ENCODE results near the gene NYAP2. TPM values are rescaled to one million over a fixed set of nuclear protein-coding genes. Genes with fewer than 3 reads are reported as not detected.

NYAP2 gene
- polyA plus RNA-seq, 6 donors from 2014 or later = not detected

DNA sequence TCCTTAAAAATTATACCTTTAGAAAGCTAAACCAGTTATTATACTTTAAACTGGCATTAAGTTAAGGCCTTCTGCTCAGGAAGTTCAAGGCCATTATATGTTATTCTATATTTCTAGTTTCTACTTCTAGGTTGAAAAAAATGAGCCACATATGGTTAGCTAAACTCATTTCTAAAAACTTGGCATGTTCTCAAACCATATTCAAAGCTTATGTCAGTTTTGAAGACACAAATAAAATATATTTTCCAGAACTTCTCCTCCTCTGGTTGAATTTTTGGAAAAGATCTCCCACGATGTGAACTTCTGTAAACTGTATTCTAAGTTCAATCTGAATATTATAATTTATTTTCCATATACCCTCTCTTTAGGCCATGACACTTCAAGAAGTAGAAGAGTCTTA lies 103.5 kb downstream of the NYAP2 start:
- no peaks in the 10 kb centered on the region for H3K36me3 Mint-ChIP-seq
- no peak overlapping the region for H3K27ac Mint-ChIP-seq
- ATAC-seq (ENCODE audit: low read depth in 2 of 2) (no peak), DNase-seq (no peak)
- H3K27me3 Mint-ChIP-seq = peaks cover 0 to 9% (median 6%) of the 10 kb centered on the region in 3 donors
- H3K4me1 Mint-ChIP-seq = no peaks in the 10 kb centered on the region
- no peaks in the 10 kb centered on the region for H3K9me3 Mint-ChIP-seq
- no peak overlapping the region for H3K4me3 Mint-ChIP-seq

DNA sequence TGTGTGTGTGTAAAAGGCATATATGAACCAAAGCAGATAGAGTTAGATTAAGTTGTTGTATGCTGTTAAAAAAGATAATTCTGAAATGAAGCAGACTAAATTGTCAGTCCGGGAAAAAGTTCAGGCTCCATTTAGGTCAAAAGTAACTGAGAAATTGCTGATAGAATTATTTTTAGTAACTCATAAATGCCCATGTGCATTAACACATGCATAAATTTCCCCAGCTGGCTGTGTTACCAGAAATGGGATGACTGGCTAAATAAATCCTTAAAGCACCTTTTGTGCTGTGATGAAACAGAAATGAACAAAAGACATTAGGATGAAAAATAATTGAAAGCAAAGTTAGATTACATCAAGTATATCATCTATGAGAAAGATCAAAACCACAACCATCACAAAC lies 111.3 kb downstream of the NYAP2 start:
- no peak overlapping the region for H3K4me3 Mint-ChIP-seq
- ATAC-seq (ENCODE audit: low read depth in 2 of 2) (no peak), DNase-seq (no peak)
- H3K9me3 Mint-ChIP-seq = peaks cover 0 to 5% (median 0%) of the 10 kb centered on the region in 7 donors
- no peaks in the 10 kb centered on the region for H3K36me3 Mint-ChIP-seq
- no peaks in the 10 kb centered on the region for H3K4me1 Mint-ChIP-seq
- H3K27ac Mint-ChIP-seq = no peak overlapping the region
- peaks cover 0 to 3% (median 1%) of the 10 kb centered on the region in 3 donors for H3K27me3 Mint-ChIP-seq

DNA sequence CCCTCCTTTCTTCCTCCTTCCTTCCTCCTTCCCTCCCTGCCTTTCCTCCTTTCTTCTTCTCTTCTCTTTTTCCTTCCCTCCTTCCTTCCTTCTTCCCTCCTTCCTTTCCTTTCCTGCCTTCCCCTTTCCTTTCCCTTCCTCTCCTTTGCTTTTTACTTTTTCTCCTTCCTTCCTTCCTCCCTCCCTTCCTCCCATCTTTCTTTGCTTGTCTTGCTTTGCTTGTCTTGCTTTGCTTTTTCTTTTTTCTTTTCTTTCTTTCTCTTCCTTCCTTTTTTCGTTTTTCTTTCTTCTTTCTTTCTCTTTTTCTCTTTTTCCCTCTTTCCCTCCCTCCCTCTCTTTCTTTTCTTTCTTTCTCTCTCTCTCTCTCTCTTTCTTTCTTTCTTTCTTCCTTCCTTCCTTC lies 113.0 kb downstream of the NYAP2 start:
- Mint-ChIP-seq H3K9me3 (peaks cover 0 to 5% (median 0%) of the 10 kb centered on the region in 7 donors), H3K27ac (no peak overlapping the region)
- ATAC-seq (ENCODE audit: low read depth in 2 of 2) = no peak

DNA sequence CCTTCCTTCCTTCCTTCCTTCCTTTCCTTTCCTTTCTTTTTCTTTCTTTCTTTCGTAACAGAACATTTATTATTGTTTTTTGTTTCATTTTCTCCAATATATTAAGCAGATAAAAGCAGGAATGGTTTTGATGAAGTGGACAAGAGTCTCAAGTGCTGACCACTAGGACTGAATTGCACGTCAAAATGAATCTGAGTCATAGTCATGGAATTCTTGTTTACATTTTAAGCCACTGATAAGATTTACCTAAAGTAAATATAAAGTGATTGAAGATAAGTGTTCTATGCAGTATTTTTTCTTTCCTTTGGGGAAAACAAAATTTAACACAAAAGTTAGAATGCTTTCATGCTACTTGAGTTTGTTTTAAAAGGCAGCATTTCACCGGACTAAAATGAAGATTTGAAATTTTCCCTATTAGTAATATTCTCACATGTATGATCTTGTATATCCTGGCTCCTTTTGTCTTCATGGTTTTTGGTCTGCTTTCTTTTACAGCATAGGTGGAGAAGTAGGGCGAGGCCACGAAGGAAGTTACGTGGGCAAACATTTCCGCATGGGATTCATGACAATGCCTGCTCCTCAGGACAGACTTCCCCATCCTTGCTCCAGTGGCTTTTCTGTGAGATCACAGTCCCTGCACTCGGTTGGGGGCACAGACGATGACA lies 113.5 kb downstream of the NYAP2 start:
- DNase-seq = no peak
- H3K9me3 Mint-ChIP-seq = peaks cover 0 to 5% (median 0%) of the 10 kb centered on the region in 7 donors

More for the DNA sequence above, 113.0 kb downstream of the NYAP2 start:
- no peak overlapping the region for H3K4me3 Mint-ChIP-seq
- H3K36me3 Mint-ChIP-seq = no peaks in the 10 kb centered on the region
- no peaks in the 10 kb centered on the region for H3K4me1 Mint-ChIP-seq
- peaks cover 0 to 3% (median 0%) of the 10 kb centered on the region in 3 donors for H3K27me3 Mint-ChIP-seq
- no peak for DNase-seq

DNA sequence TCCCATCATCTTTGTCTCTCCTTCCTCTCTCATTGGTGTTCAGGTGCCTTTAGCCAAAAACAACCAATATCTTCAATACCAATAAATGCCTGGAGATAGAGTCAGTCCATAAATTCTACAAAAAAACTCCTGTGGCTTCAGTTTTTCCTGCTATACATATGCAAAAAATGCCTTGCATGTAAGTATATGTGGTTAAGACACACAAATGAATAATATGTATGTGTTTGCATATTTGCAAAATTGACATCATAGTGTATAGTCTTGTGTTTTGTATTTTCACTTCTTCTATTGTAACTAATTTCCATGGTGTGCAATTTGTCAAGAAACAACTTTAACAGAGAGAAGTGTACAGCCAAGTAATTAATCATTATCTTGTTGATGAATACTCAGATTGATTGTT lies 115.5 kb downstream of the NYAP2 start:
- H3K4me1 Mint-ChIP-seq = no peaks in the 10 kb centered on the region
- no peak overlapping the region for H3K4me3 Mint-ChIP-seq
- H3K27me3 Mint-ChIP-seq = no peaks in the 10 kb centered on the region
- H3K27ac Mint-ChIP-seq = no peak overlapping the region
- H3K36me3 Mint-ChIP-seq = no peaks in the 10 kb centered on the region
- DNase-seq (no peak), ATAC-seq (ENCODE audit: low read depth in 2 of 2) (no peak)
- H3K9me3 Mint-ChIP-seq = peaks cover 0 to 5% (median 0%) of the 10 kb centered on the region in 7 donors

More for the DNA sequence above, 113.5 kb downstream of the NYAP2 start:
- Mint-ChIP-seq H3K4me1 (no peaks in the 10 kb centered on the region), H3K36me3 (no peaks in the 10 kb centered on the region), H3K27ac (peak overlapping the region in 1 of 6 donors; percentile 15), H3K27me3 (peaks cover 0 to 3% (median 0%) of the 10 kb centered on the region in 3 donors), H3K4me3 (no peak overlapping the region)
- ATAC-seq (ENCODE audit: low read depth in 2 of 2) = no peak

DNA sequence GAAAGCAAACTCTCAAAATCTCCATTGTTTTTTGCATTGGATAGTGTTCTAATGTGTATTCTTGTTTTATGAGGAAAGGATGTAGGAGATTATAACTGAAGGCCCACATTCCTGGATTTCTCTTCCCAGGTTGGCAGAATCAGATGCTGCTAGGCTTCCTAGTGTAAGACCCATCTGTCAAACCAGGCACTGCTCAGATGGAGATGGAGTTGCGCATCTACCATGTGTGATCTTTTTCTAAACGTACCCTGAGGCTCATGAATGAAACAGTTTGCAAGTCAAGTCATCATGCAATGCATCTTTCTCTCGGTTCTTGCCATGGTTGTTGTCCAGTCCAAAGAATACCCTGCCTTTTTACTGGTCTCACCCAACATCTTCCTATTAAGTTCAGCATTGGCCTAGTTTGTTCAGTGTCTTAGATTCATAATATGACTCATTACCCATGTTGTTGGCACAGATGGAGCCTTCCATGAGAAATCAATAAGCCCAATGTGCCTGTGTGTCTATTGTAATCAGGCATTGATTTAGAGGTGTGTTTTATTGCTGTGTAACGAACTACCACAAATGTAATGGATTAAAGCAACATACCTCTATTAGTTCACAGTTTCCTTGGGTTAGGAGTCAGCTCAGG lies 127.4 kb downstream of the NYAP2 start:
- no peak for ATAC-seq (ENCODE audit: low read depth in 2 of 2)
- DNase-seq = no peak
- H3K9me3 Mint-ChIP-seq = peaks cover 0 to 2% (median 0%) of the 10 kb centered on the region in 7 donors
- H3K27me3 Mint-ChIP-seq = peaks cover 9 to 16% (median 12%) of the 10 kb centered on the region in 3 donors
- no peaks in the 10 kb centered on the region for H3K36me3 Mint-ChIP-seq
- no peak overlapping the region for H3K27ac Mint-ChIP-seq
- no peak overlapping the region for H3K4me3 Mint-ChIP-seq
- no peaks in the 10 kb centered on the region for H3K4me1 Mint-ChIP-seq

DNA sequence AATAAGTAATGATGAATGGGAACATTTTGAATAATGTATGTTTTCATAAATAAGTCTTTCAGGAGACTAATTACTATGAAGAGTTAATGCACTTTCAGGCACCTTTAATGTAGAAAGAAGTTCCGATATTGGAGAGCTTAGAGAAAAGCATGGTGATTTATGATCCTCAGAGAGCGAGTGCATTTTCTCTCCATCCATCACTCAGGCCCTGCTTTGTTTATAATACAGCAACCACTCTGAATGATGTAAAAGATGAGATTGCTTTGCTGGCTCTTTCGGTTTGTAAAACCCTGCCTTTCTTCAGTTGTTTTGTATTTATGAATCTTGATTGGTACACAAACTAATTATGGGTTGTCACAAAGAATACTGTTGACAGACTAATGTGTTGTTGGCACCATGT lies 132.0 kb downstream of the NYAP2 start:
- DNase-seq (no peak), ATAC-seq (ENCODE audit: low read depth in 2 of 2) (no peak)
- H3K27ac Mint-ChIP-seq = no peak overlapping the region
- no peaks in the 10 kb centered on the region for H3K36me3 Mint-ChIP-seq
- H3K4me3 Mint-ChIP-seq = no peak overlapping the region
- H3K4me1 Mint-ChIP-seq = no peaks in the 10 kb centered on the region
- H3K27me3 Mint-ChIP-seq = peaks cover 6 to 9% (median 7%) of the 10 kb centered on the region in 3 donors
- peaks cover 0 to 4% (median 0%) of the 10 kb centered on the region in 7 donors for H3K9me3 Mint-ChIP-seq

DNA sequence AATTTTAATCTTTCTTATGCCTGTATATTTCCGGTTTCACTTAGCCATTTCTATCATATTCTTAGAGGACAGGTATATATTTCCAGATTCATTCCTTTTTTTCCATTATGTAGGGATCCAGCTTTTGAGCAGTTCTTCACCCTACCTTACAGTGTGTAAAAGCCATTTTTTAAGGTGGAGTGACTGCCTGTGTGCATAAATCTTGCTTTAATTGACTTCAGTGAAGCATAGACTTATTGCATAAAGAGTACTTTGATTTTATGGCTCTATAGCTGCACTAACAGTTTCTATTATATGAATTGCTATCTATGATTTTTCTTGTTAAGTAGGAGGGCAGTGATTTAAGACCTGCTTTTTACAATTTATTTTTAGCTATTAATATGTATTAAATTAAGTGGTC lies 132.6 kb downstream of the NYAP2 start:
- Mint-ChIP-seq H3K36me3 (no peaks in the 10 kb centered on the region), H3K4me1 (no peaks in the 10 kb centered on the region), H3K27me3 (peaks cover under 1 to 9% (median 7%) of the 10 kb centered on the region in 3 donors), H3K4me3 (no peak overlapping the region), H3K9me3 (peaks cover 0 to 4% (median 0%) of the 10 kb centered on the region in 7 donors), H3K27ac (no peak overlapping the region)
- no peak for DNase-seq
- ATAC-seq (ENCODE audit: low read depth in 2 of 2) = no peak

DNA sequence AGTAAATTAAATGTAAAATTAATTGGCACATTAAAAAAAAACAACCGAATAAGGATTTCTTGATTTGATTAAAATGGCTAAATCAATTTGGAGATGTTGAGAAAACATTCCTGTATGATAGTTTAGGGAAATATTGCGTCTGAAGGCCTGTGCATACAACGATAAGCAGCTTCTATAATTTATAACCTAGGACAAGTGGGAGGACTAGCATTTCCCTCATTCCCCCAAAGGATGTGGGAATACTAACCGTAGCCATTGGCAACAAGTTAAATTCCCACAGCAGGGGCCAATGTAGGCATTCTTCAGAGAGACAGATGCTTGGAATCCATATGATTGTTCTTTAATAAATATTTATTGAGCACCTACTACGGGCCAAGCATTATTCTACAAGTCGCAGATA lies 134.5 kb downstream of the NYAP2 start:
- Mint-ChIP-seq H3K4me3 (no peak overlapping the region), H3K9me3 (peaks cover 0 to 8% (median 2%) of the 10 kb centered on the region in 7 donors), H3K27me3 (peaks cover 0 to 9% (median 7%) of the 10 kb centered on the region in 3 donors), H3K4me1 (no peaks in the 10 kb centered on the region), H3K36me3 (no peaks in the 10 kb centered on the region), H3K27ac (no peak overlapping the region)
- no peak for DNase-seq
- no peak for ATAC-seq (ENCODE audit: low read depth in 2 of 2)

DNA sequence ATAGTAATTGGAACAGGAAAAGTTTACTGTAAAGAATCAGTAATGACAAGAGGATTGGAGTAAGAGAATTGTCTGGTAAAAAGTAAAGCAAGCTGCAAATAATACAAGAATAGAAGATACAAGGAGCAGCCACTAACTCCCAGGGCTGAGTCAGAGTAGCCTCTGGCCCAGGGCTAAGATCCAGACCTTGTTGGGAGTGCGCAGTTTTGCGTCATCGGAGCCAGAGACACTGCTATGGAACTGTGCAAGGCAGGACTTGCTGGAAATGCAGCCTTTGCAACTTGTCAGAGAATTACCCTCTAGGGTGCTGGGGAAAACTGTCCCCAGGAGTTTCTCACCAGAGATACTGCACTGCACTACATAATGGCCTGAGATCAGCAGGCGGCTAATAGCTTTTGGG lies 135.2 kb downstream of the NYAP2 start:
- DNase-seq (no peak), ATAC-seq (ENCODE audit: low read depth in 2 of 2) (no peak)
- peaks cover 0 to 8% (median 5%) of the 10 kb centered on the region in 7 donors for H3K9me3 Mint-ChIP-seq
- no peaks in the 10 kb centered on the region for H3K4me1 Mint-ChIP-seq
- H3K4me3 Mint-ChIP-seq = no peak overlapping the region
- no peak overlapping the region for H3K27ac Mint-ChIP-seq
- H3K36me3 Mint-ChIP-seq = no peaks in the 10 kb centered on the region
- peaks cover 0 to 9% (median 7%) of the 10 kb centered on the region in 3 donors for H3K27me3 Mint-ChIP-seq

DNA sequence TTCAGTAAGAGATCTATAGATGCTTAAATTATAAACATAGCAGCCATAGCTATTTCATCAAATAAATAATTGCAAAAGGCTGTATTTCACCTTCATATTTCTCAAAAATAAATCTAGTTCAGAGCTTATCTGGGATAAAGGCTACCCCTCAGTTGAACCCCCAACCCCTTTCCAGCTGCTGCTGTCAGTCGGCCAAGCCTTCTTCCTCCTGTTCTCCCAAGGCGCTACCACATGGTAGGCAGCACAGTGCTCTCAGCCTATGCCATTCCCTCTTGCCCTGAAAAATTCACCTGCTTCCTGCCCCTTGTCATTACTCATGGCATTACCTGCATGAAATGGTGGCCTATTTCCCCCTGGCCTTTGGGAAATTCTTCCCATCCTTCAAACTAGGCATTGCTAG lies 136.5 kb downstream of the NYAP2 start:
- DNase-seq = no peak
- Mint-ChIP-seq H3K36me3 (no peaks in the 10 kb centered on the region), H3K27ac (no peak overlapping the region), H3K4me3 (no peak overlapping the region), H3K9me3 (peaks cover 0 to 11% (median 6%) of the 10 kb centered on the region in 7 donors), H3K27me3 (peaks cover 0 to 2% (median 0%) of the 10 kb centered on the region in 3 donors), H3K4me1 (no peaks in the 10 kb centered on the region)
- ATAC-seq (ENCODE audit: low read depth in 2 of 2) = no peak

DNA sequence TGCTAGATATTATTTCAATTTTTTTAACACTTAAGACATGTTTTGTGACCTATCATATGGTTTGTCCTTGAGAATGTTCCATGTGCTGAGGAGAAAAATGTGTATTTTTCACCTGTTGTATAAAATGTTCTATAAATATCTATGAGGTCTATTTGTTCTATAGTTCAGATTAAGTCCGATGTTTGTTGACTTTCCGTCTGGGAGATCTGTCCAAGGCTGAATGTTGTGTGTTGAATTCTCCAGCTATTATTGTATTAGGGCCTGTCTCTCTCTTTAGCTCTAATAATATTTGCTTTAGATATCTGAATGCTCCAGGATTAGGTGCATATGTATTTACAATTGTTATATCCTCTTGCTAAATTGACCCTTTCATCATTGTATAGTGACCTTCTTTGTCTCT lies 144.1 kb downstream of the NYAP2 start:
- Mint-ChIP-seq H3K27me3 (peaks cover 0 to 5% (median 0%) of the 10 kb centered on the region in 3 donors), H3K9me3 (peaks cover 0 to 18% (median 8%) of the 10 kb centered on the region in 7 donors), H3K36me3 (no peaks in the 10 kb centered on the region), H3K4me3 (no peak overlapping the region), H3K4me1 (no peaks in the 10 kb centered on the region), H3K27ac (no peak overlapping the region)
- ATAC-seq (ENCODE audit: low read depth in 2 of 2) = no peak
- no peak for DNase-seq

DNA sequence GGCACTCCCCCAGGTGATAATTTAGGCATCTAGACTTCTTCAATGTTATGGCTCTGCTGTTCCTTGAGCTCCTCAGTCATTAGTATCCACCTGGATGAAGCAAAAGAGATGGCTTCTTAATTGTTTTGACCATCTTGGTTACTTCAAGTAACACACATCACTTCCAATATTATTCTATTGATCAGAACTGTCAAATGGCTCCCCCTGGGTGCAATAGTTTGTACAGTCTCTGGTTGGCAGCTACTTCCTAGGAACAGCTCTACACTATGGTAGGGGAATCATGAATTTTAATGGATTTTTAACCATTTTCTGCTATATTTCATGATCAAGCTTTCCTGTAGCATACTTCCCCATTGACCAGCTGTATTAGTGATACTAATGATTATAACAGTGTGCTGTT lies 157.0 kb downstream of the NYAP2 start:
- no peaks in the 10 kb centered on the region for H3K9me3 Mint-ChIP-seq
- H3K4me1 Mint-ChIP-seq = no peaks in the 10 kb centered on the region
- H3K4me3 Mint-ChIP-seq = no peak overlapping the region
- H3K27ac Mint-ChIP-seq = no peak overlapping the region
- no peaks in the 10 kb centered on the region for H3K36me3 Mint-ChIP-seq
- DNase-seq = no peak
- no peak for ATAC-seq (ENCODE audit: low read depth in 2 of 2)
- H3K27me3 Mint-ChIP-seq = peaks cover 5 to 25% (median 21%) of the 10 kb centered on the region in 3 donors

DNA sequence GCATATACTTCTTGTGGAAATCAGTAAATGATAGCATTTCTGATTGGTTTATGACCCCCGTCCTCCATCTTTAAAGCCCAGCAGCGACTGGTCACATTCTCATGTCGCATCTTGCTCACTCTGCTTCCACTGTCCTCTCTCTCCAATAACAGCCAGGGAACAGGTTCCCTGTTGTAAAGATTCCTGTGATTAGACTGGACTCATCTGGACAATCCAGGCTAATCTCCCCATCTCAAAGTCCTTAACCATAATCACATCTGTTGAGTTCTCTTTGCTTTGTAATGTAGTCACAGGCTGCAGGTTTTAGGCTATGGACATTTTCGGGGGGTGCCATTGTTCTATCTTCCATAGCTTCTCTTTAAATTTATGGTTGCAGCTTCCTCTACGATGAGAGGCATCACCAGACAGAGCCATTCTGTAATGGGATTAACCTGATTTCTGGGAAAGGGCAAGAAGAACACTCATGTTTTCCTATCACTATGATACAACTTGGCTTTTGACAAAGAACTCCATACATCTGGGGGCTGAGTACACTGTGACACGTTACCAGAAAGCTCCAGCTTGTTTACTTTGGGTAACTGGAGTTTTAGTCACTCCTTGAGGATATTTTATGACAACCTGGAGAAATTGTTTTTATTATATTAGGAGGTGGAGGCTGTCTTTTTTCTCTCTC lies 159.0 kb downstream of the NYAP2 start:
- H3K4me1 Mint-ChIP-seq = no peaks in the 10 kb centered on the region
- H3K27ac Mint-ChIP-seq = no peak overlapping the region
- DNase-seq (no peak), ATAC-seq (ENCODE audit: low read depth in 2 of 2) (no peak)
- no peak overlapping the region for H3K4me3 Mint-ChIP-seq
- H3K27me3 Mint-ChIP-seq = peaks cover 5 to 33% (median 31%) of the 10 kb centered on the region in 3 donors
- H3K9me3 Mint-ChIP-seq = no peaks in the 10 kb centered on the region
- H3K36me3 Mint-ChIP-seq = no peaks in the 10 kb centered on the region
